Spinal cord (tissue), 10 donors: ENCODE data around the gene NUP62. TPM values are rescaled to one million over a fixed set of nuclear protein-coding genes. Genes with fewer than 3 reads are reported as not detected.
A peak's percentile ranks its signal among the peaks of the same experiment; 100 is the strongest.

Experiments
- DNase-seq, 6 donors: peaks; one replicate each; pipeline versions ENCODE4 v3.0.0 to v3.0.0-alpha.2; 2013 to 2015; ENCODE audit warnings: low spot score in 6 of 6, low read depth in 4 of 6
- H3K27ac ChIP-seq: one replicate; pipeline ENCODE4 v1.5.1; 2013; ENCODE audit warnings: low read depth, low read length, control low read depth
- H3K27me3 ChIP-seq: one replicate; pipeline ENCODE4 v1.6.1; 2013; ENCODE audit warnings: low read length; ENCODE audit not compliant: control insufficient read depth, insufficient read depth
- H3K36me3 ChIP-seq: one replicate; pipeline ENCODE4 v1.6.1; 2013; ENCODE audit warnings: low read length; ENCODE audit not compliant: control insufficient read depth, insufficient read depth
- H3K4me1 ChIP-seq: one replicate; pipeline ENCODE4 v1.6.1; 2013; ENCODE audit warnings: low read length; ENCODE audit not compliant: control insufficient read depth, insufficient read depth
- H3K4me3 ChIP-seq: one replicate; pipeline ENCODE4 v1.5.1; 2013; ENCODE audit warnings: low read depth, low read length, control low read depth
- H3K9me3 ChIP-seq: one replicate; pipeline ENCODE4 v1.6.1; 2013; ENCODE audit warnings: low read length; ENCODE audit not compliant: control insufficient read depth, insufficient read depth
- WGBS: methylation state at CpG from one replicate; pipeline ENCODE4 v1.1.5; 2013; ENCODE audit warnings: missing lambda C conversion rate; ENCODE audit not compliant: insufficient coverage; 5-methylcytosine and 5-hydroxymethylcytosine counted together
- polyA plus RNA-seq, 2 donors: library from polyadenylated mRNA; unstranded; fragments of 120-200 nt; gene quantifications; one replicate each; pipeline ENCODE4 v1.2.1, GENCODE V29; 2013; ENCODE audit not compliant: insufficient read length in 2 of 2
- total RNA-seq, 2 donors: library from RNA; depleted of rRNA in 1 of 2; stranded (reverse); fragments of 120-200 nt in 1 of 2; fragments of >200 nt in 1 of 2; gene quantifications; one replicate each; pipeline versions ENCODE4 v1.2.3 to v1.2.4, GENCODE V29; 2013 to 2014
- donor health status: healthy.

Gene NUP62
- total and polyA plus RNA-seq, 4 donors = 16.9 to 51.3 (median 44.7) TPM

DNA sequence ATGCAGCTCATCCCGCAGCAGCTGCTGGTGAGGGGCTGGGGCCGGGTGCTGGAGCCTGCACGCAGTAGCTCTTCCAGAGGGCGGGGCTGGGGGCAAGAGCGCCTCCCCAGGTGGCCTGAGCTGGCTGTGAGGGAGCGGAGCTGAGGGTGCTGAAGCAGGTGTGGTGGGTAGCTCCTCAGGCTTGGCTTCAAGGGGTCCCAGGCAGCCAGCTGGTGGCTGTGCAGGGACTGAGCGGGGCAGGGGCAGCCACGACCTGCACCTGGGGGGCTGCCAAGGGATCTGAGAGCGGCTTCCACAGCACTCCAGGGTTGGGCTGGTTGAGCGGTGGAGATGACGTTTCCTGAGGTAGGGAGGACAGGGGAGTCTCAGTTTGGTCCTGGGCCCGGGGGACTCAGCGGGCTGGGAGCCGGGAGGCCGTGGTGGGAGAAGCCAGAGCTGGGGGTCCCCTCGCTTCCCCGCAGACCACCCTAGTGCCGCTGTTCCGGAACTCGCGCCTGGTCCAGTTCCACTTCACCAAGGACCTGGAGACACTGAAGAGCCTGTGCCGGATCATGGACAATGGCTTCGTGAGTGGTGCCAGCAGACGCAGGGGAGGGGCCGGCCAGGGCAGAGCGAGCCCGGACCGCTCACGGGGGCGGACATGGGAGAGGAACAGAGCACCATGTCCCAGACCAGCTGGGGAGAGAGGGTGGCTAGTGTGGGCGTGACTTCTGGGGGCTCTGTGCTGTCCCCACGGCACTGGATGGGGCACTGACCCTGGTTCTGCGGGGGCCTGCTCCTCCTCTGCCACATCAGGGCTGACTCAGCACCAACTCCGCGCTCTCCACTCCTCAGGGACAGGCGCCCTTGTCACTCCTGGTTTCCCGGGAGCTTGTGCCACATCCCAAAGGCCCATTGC, 71.0 kb downstream of the NUP62 start:
- no peak for DNase-seq
- H3K27me3 ChIP-seq = no peaks in the 10 kb centered on the region
- H3K9me3 ChIP-seq = no peaks in the 10 kb centered on the region
- peaks cover 44% of the 10 kb centered on the region for H3K4me1 ChIP-seq
- 82% methylated on average over 33 of the region's 37 CpGs for WGBS
- no peak overlapping the region for H3K4me3 ChIP-seq
- H3K36me3 ChIP-seq = peaks cover 98% of the 10 kb centered on the region
- peak overlapping the region; percentile 33 for H3K27ac ChIP-seq

DNA sequence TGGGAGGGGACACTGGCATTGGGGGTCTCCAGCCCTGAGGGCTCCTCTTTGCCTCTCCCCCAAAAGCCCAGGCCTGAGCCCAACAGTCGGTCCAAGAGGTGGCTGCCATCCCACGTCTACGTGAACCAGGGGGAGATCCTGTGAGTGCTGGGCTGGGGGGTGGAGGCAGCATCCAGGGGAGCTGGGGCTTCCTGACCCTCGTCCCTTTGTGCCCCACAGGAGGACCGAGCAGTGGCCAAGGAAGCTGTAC, 71.5 kb downstream of the NUP62 start:
- peaks cover 92% of the 10 kb centered on the region for H3K36me3 ChIP-seq
- H3K4me1 ChIP-seq = peaks cover 50% of the 10 kb centered on the region
- 80% methylated on average over 4 of the region's 5 CpGs for WGBS
- H3K27me3 ChIP-seq = no peaks in the 10 kb centered on the region
- DNase-seq = no peak
- H3K9me3 ChIP-seq = no peaks in the 10 kb centered on the region
- H3K27ac ChIP-seq = no peak overlapping the region
- no peak overlapping the region for H3K4me3 ChIP-seq

DNA sequence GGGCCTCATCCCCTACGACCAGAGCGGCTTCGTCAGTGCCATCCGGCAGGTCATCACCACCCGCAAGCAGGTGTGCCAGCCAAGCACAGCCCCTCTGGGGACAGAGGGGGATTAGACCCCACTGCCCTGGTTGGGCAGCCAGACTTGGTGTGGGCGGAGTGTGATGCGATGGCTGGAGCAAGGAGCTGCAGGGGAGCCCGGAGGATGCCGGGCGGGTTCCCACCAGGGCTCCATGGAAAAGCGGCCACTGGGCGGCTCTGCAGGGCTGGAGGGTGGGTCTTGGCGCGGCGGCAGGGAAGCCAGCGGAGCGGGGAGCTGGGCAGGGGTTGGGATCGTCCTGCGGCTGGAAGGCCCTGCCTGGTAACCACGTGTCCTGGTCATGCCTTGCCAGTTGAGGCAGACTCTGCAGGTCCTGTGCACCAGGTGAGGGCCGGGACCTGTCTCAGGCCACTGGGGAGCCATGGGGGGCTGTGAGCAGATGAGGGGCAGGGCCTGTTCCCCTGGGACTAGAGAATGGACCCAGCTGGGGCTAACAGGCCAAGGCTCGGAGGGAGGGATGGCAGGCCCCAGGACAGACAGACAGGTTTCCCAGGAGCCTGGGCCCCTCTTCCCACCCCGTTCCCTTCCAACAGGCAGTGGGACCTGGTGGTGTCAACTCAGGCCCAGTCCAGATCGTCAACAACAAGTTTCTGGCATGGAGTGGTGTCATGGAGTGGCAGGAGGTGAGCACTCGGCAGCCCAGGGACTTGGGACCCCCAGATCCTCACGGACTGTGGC, 72.1 kb downstream of the NUP62 start:
- Histone ChIP-seq H3K36me3 (peaks cover 87% of the 10 kb centered on the region), H3K4me1 (peaks cover 50% of the 10 kb centered on the region), H3K27me3 (no peaks in the 10 kb centered on the region), H3K9me3 (no peaks in the 10 kb centered on the region), H3K4me3 (no peak overlapping the region), H3K27ac (no peak overlapping the region)
- WGBS = 89% methylated on average over 26 of the region's 26 CpGs
- no peak for DNase-seq

Other genes with a start within 250 kb of the NUP62 start
- under 1 TPM; 0.69 to 0.88 TPM for gene ADM5, start 239.9 kb downstream of the NUP62 start, total RNA-seq
- 1 to 10 TPM; 3.1 to 3.3 TPM for gene ADM5, start 239.9 kb downstream of the NUP62 start, polyA plus RNA-seq
- 10 to 100 TPM; 23.2 to 32.4 TPM for gene CPT1C, start 238.4 kb downstream of the NUP62 start, total RNA-seq
- 100 to 1,000 TPM; 110 to 128 TPM for gene CPT1C, start 238.4 kb downstream of the NUP62 start, polyA plus RNA-seq
- under 1 TPM; 0.10 to 0.50 TPM for gene TSKS, start 166.2 kb downstream of the NUP62 start, total RNA-seq
- gene TSKS, start 166.2 kb downstream of the NUP62 start, polyA plus RNA-seq = under 1 TPM; 0.35 to 0.47 TPM
- 10 to 100 TPM; 58.5 to 61.6 TPM for gene AP2A1, start 162.5 kb downstream of the NUP62 start, total RNA-seq
- 100 to 1,000 TPM; 151 to 156 TPM for gene AP2A1, start 162.5 kb downstream of the NUP62 start, polyA plus RNA-seq
- 10 to 100 TPM; 17.2 to 29.0 TPM for gene FUZ, start 116.2 kb downstream of the NUP62 start, total RNA-seq
- 10 to 100 TPM; 32.6 to 35.0 TPM for gene FUZ, start 116.2 kb downstream of the NUP62 start, polyA plus RNA-seq
- gene MED25, start 111.2 kb downstream of the NUP62 start, total RNA-seq = 10 to 100 TPM; 16.7 to 21.8 TPM
- gene MED25, start 111.2 kb downstream of the NUP62 start, polyA plus RNA-seq = 10 to 100 TPM; 64.7 to 68.2 TPM
- gene PTOV1, start 78.3 kb downstream of the NUP62 start, total RNA-seq = 100 to 1,000 TPM in 1 of 2 donors, 10 to 100 TPM in 1; 62.2 to 220 TPM
- 100 to 1,000 TPM; 420 to 438 TPM for gene PTOV1, start 78.3 kb downstream of the NUP62 start, polyA plus RNA-seq
- gene PNKP, start 61.9 kb downstream of the NUP62 start, total RNA-seq = 10 to 100 TPM; 22.2 to 47.1 TPM
- 10 to 100 TPM; 53.5 to 87.1 TPM for gene PNKP, start 61.9 kb downstream of the NUP62 start, polyA plus RNA-seq
- 1 to 10 TPM; 3.8 to 9.0 TPM for gene AKT1S1, start 52.1 kb downstream of the NUP62 start, total RNA-seq
- 10 to 100 TPM; 43.0 to 43.8 TPM for gene AKT1S1, start 52.1 kb downstream of the NUP62 start, polyA plus RNA-seq
- 10 to 100 TPM in 1 of 2 donors, 1 to 10 TPM in 1; 9.6 to 13.9 TPM for gene TBC1D17, start 51.8 kb downstream of the NUP62 start, total RNA-seq
- gene TBC1D17, start 51.8 kb downstream of the NUP62 start, polyA plus RNA-seq = 10 to 100 TPM; 67.2 to 78.6 TPM
- gene IL4I1, start 32.6 kb downstream of the NUP62 start, total RNA-seq = under 1 TPM; 0.30 to 0.33 TPM
- 1 to 10 TPM in 1 of 2 donors, under 1 TPM in 1; 0.89 to 1.3 TPM for gene IL4I1, start 32.6 kb downstream of the NUP62 start, polyA plus RNA-seq
- 1 to 10 TPM; 2.6 to 7.2 TPM for gene ATF5, start 299 bp downstream of the NUP62 start, total RNA-seq
- 10 to 100 TPM; 19.0 to 19.5 TPM for gene ATF5, start 299 bp downstream of the NUP62 start, polyA plus RNA-seq
- gene SIGLEC11, start 31.7 kb upstream of the NUP62 start, total RNA-seq = 1 to 10 TPM; 1.2 to 1.7 TPM
- gene SIGLEC11, start 31.7 kb upstream of the NUP62 start, polyA plus RNA-seq = under 1 TPM; 0.52 to 0.53 TPM
- 10 to 100 TPM; 18.9 to 42.0 TPM for gene VRK3, start 95.9 kb upstream of the NUP62 start, total RNA-seq
- 10 to 100 TPM; 48.1 to 58.3 TPM for gene VRK3, start 95.9 kb upstream of the NUP62 start, polyA plus RNA-seq
- 10 to 100 TPM; 10.0 to 14.1 TPM for gene ZNF473, start 96.5 kb upstream of the NUP62 start, total RNA-seq
- 10 to 100 TPM; 13.9 to 14.8 TPM for gene ZNF473, start 96.5 kb upstream of the NUP62 start, polyA plus RNA-seq
- gene IZUMO2, start 233.8 kb upstream of the NUP62 start, total RNA-seq = not detected
- gene IZUMO2, start 233.8 kb upstream of the NUP62 start, polyA plus RNA-seq = not detected